ENCODE data around the gene BLOC1S1. TPM values are rescaled to one million over a fixed set of nuclear protein-coding genes. Genes with fewer than 3 reads are reported as not detected.

The BLOC1S1 gene
- total RNA-seq, 6 experiments from 2014 or later = 81.8 to 175 (median 99.0) TPM

- peak in 1 of 3 donors; percentile 72 for DNase-seq
- intact Hi-C loops (cut with DNase I) = loop anchor here (5.0 to 10.0 kb wide), 3 partner anchors 52 to 194 kb away; partner anchors contain the start of gene DGKA (in 1 of the 2)
- peaks cover 0 to 16% (median 0%) of the 10 kb centered on the region in 4 donors for H3K4me1 ChIP-seq
- H3K27me3 ChIP-seq = no peaks in the 10 kb centered on the region
- no peaks in the 10 kb centered on the region for H3K36me3 ChIP-seq
- TF ChIP-seq POLR2A (IDR thresholded peaks at IDR 0.05) = peak; percentile 20
- TF ChIP-seq CTCF (IDR thresholded peaks at IDR 0.05) = no peak
- under 1% methylated on average over 26 of the region's 53 CpGs for WGBS (ENCODE audit: insufficient coverage, low coverage, low lambda C conversion rate, missing lambda C conversion rate)
- H3K4me3 ChIP-seq = peak within 1 kb of the TSS; percentile 32 to 52 (median 48)
- H3K9me3 ChIP-seq = no peaks in the 10 kb centered on the region
- peak within 1 kb of the TSS in 1 of 3 donors; percentile 26 for H3K27ac ChIP-seq
- peak; percentile 38 to 55 (median 51) for ATAC-seq
Measured at GRCh38 chr12:55742719-55743405, 27.0 kb downstream of the BLOC1S1 start, which contains the start of gene GDF11. Gene GDF11 (plus strand): TSS chr12:55743122. CDS start chr12:55743317, 195 bp downstream.

DNA sequence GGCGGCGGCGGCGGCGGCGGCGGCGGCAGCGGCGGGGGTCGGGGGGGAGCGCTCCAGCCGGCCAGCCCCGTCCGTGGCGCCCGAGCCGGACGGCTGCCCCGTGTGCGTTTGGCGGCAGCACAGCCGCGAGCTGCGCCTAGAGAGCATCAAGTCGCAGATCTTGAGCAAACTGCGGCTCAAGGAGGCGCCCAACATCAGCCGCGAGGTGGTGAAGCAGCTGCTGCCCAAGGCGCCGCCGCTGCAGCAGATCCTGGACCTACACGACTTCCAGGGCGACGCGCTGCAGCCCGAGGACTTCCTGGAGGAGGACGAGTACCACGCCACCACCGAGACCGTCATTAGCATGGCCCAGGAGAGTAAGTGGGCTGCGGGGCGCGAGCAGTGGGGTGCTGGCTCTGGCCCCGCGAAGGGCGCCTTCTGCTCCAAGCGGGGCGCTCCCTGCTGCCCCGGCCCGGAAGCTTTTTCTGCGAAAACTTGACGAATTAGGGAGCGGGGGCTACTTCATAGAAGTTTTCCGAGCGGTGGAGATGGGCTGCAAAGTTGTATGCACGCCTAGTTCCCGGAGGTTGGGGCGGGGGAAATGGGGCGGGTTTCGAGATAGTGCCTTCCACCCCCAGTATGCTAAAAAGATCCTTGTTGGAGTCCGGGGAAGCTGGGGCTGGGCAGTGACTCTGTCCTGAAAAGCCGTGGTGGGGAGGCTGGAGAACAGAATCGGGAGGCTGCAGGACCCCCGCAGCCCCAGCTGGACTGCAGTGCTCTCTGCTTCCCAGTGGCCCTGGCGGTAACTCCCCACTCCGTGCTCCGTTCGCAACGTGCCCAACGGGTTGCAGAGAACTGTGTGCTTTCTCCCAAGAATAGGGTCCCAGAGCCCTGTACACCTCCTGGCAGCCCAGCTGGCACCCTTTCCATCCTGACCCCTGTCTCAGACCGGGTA lies 27.8 kb downstream of the BLOC1S1 start:
- ATAC-seq (peak; percentile 19 to 39 (median 28)), DNase-seq (peak in 1 of 3 donors; percentile 43)
- H3K4me1 ChIP-seq = peaks cover 0 to 8% (median 0%) of the 10 kb centered on the region in 4 donors
- peak overlapping the region; percentile 32 to 52 (median 48) for H3K4me3 ChIP-seq
- H3K27ac ChIP-seq = peak overlapping the region in 1 of 3 donors; percentile 26
- TF ChIP-seq CTCF (IDR thresholded peaks at IDR 0.05) = no peak
- H3K36me3 ChIP-seq = no peaks in the 10 kb centered on the region
- intact Hi-C loops (cut with DNase I) = loop anchor here (5.0 to 10.0 kb wide), 3 partner anchors 51 to 194 kb away; partner anchors contain the start of gene DGKA (in 1 of the 2)
- WGBS (ENCODE audit: insufficient coverage, low coverage, low lambda C conversion rate, missing lambda C conversion rate) = 4% methylated on average over 20 of the region's 73 CpGs
- H3K9me3 ChIP-seq = no peaks in the 10 kb centered on the region
- H3K27me3 ChIP-seq = no peaks in the 10 kb centered on the region

DNA sequence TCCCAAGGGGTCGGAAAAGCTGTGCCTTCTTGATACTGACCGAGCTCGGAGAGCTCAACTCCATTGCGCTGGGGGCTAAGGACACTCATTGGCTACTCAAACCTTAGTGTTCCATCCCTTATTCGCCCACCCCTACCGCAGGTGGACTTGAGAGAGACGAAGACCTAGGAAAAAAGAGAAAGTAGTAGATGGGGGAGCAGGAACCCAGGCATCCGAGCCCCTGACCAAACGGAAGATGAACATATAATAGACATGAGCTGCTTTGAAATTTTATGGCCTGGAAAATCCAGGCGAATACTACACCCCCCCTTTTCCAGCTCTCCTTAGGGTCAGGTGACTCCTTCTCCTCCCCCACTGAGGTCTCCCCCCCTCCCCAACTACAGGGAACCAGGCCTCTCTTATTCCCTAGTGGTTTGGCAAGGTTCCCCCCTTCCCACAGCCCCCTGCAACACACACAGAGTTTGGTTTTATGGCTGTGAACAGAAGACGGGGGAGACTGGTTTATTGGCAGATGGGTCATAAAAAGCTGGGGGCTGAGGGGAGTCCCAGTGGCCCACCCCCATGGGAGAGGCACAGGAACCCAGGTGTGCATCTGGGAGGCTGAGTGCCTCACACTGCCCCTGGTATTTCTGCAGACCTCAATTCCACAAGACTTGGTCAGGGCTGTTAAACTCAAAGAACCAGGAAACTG lies 28.6 kb downstream of the BLOC1S1 start:
- TF ChIP-seq CTCF (IDR thresholded peaks at IDR 0.05) (no peak), POLR2A (IDR thresholded peaks at IDR 0.05) (no peak)
- intact Hi-C loops (cut with DNase I) = loop anchor here (5.0 to 10.0 kb wide), 3 partner anchors 50 to 193 kb away; partner anchors contain the start of gene DGKA (in 1 of the 2)
- Histone ChIP-seq H3K4me1 (peaks cover 0 to 8% (median 0%) of the 10 kb centered on the region in 4 donors), H3K4me3 (peak overlapping the region in 2 of 3 donors; percentile 48 to 52), H3K9me3 (no peaks in the 10 kb centered on the region), H3K36me3 (no peaks in the 10 kb centered on the region), H3K27ac (no peak overlapping the region), H3K27me3 (no peaks in the 10 kb centered on the region)
- 38% methylated on average over 11 of the region's 11 CpGs for WGBS (ENCODE audit: insufficient coverage, low coverage, low lambda C conversion rate, missing lambda C conversion rate)
- DNase-seq = no peak
- ATAC-seq = no peak

All from right lobe of liver (tissue), 6 donors.